Thoracic aorta (tissue), 2 donors: ENCODE measurements around the gene UVSSA. TPM values are rescaled to one million over a fixed set of nuclear protein-coding genes. Genes with fewer than 3 reads are reported as not detected.
"Not testable (repeated sequence)": the region's sequence is repeated elsewhere in the genome, so short reads cannot be mapped to it uniquely, and the experiment has no call there.

Source experiments
- ATAC-seq: fragments of 150-250 bp; one replicate; pipeline ENCODE4 v1.8.0; 2017; ENCODE audit warnings: low read depth; ENCODE audit not compliant: insufficient number of reproducible peaks, low FRiP score
- DNase-seq: peaks from one replicate; pipeline ENCODE4 v3.0.0-alpha.2; 2020; ENCODE audit warnings: low spot score
- H3K27ac ChIP-seq, 2 donors: fragments of 200-600 bp; sonication (generic); 1 replicate in 1 of 2; 2 replicates in 1 of 2; pipeline ENCODE4 v1.5.1; 2016; ENCODE audit warnings: mild to moderate bottlenecking in 2 of 2, moderate library complexity in 2 of 2
- H3K27me3 ChIP-seq: fragments of 200-600 bp; sonication (generic); replicated peaks from 2 replicates; pipeline ENCODE4 v1.6.0; 2016; ENCODE audit warnings: mild to moderate bottlenecking; ENCODE audit not compliant: insufficient read depth
- H3K36me3 ChIP-seq: fragments of 200-600 bp; sonication (generic); one replicate; pipeline ENCODE4 v1.5.1; 2016
- H3K4me1 ChIP-seq, 2 donors: fragments of 200-600 bp; sonication (generic); 1 replicate in 1 of 2; 2 replicates in 1 of 2; pipeline versions ENCODE4 v1.5.1 to v1.6.0; 2016; ENCODE audit warnings: low read depth in 2 of 2, mild to moderate bottlenecking in 1 of 2; ENCODE audit not compliant: control insufficient read depth in 1 of 2
- H3K4me3 ChIP-seq: fragments of 200-600 bp; sonication (generic); 2 replicates; pipeline ENCODE4 v1.5.1; 2016; ENCODE audit warnings: mild to moderate bottlenecking
- H3K9me3 ChIP-seq: fragments of 200-600 bp; sonication (generic); 2 replicates; pipeline ENCODE4 v1.5.1; 2016
- total RNA-seq, 2 donors: library from RNA; depleted of rRNA; stranded (reverse); fragments of >200 nt; gene quantifications; one replicate each; pipeline versions ENCODE4 v1.1.0 to v1.2.3, GENCODE V29; 2016
- TF ChIP-seq, protein P1 (sequence below): fragments of 200-600 bp; sonication (generic); IDR thresholded peaks from one replicate; pipeline ENCODE4 v1.5.1; 2019; ENCODE audit warnings: antibody characterized with exemption

UVSSA gene
- total RNA-seq, 2 donors from 2014 or later, result 23.3 to 29.0 TPM

DNA sequence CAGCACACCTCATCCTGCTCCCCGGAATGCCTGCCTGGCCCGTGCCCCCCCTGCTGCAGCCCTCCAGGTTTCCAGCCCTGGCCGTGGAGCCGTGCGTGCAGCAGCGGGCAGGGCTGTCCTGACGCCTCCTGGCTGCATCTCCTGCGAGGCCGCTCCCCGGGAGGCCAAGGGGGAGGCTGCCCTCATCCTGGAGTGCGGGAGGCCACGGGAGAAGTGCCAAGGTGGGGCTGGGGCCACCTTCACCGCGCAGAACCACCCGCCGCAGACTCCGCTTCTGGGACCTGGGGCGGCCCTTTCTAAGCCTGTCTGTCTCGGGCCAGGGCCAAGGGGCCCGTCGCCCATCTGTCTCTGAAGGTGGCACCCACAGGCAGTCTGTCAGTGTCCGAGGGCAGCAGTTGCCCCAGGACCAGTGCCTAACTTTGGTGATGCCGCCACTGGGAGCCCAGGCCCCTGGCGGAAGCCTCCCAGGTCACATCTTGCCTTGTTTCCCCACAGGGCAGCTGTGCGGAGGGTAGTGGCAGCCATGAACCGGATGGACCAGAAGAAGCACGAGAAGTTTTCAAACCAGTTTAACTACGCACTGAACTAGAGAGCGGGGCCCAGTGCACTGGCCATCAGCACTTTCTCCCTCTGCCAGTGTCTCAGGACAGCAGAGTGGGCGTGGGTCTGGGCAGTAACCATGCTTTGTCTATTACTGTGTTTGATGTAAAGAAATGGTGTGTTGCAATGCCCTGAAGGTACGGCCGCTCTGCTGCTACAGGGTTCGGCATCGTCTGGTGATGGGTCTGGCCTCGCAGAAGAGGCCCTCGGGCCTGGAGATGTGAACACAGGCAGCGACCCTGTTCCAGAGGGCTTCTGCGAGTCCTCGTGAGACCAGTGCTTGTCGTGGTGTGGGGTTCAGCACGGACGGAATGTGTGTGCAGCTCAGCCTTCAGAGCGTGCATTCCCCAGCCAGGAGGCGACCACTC lies 38.6 kb downstream of the UVSSA start:
- TF ChIP-seq, protein P1, sequence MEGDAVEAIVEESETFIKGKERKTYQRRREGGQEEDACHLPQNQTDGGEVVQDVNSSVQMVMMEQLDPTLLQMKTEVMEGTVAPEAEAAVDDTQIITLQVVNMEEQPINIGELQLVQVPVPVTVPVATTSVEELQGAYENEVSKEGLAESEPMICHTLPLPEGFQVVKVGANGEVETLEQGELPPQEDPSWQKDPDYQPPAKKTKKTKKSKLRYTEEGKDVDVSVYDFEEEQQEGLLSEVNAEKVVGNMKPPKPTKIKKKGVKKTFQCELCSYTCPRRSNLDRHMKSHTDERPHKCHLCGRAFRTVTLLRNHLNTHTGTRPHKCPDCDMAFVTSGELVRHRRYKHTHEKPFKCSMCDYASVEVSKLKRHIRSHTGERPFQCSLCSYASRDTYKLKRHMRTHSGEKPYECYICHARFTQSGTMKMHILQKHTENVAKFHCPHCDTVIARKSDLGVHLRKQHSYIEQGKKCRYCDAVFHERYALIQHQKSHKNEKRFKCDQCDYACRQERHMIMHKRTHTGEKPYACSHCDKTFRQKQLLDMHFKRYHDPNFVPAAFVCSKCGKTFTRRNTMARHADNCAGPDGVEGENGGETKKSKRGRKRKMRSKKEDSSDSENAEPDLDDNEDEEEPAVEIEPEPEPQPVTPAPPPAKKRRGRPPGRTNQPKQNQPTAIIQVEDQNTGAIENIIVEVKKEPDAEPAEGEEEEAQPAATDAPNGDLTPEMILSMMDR, result no peak
- Histone ChIP-seq H3K9me3 (peaks cover 8% of the 10 kb centered on the region), H3K36me3 (peaks cover 32% of the 10 kb centered on the region), H3K27me3 (no peaks in the 10 kb centered on the region), H3K4me3 (no peak overlapping the region), H3K4me1 (no peaks in the 10 kb centered on the region), H3K27ac (no peak overlapping the region)
- ATAC-seq (no peak), DNase-seq (no peak)

DNA sequence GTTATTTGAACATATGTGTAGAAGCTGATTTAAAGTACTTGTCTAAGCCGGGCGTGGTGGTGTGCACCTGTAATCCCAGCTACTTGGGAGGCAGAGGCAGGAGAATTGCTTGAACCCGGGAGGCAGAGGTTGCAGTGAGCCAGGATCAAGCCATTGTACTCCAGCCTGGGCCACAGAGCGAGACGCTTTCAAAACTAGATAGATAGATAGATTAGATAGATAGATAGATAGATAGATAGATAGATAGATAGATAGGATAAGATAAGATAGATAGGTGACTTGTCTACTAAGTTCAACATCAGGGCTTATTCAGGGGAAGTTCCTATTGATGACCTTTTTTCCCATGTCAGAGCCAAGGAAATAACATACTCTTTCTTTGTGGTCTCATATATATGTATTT lies 46.4 kb downstream of the UVSSA start:
- H3K4me1 ChIP-seq, H3K27ac ChIP-seq, DNase-seq, ATAC-seq, H3K27me3 ChIP-seq, H3K4me3 ChIP-seq: not testable (repeated sequence)
- peaks cover 10% of the 10 kb centered on the region for H3K9me3 ChIP-seq
- H3K36me3 ChIP-seq, result peaks cover 23% of the 10 kb centered on the region

DNA sequence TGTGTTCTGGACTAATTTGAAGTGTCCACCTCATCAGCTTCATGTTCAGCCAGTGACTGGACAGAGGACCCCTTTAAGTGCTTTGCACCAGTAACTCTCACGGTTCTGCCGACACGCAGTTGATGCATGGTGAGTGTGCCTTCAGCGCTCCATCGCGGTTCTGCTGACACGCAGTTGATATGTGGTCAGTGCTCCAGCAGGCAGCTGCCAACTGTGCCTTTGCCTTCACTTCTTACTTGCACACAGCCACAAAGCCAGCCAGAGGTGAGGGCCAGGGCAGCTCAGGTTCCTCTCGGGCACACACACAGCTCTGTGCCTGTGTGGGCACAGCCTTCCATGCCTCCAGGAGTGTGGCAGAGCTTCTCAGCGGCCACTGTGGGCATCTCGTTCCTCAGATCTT lies 46.9 kb downstream of the UVSSA start:
- H3K27me3 ChIP-seq, result no peaks in the 10 kb centered on the region
- H3K4me1 ChIP-seq, result no peaks in the 10 kb centered on the region
- H3K27ac ChIP-seq, result no peak overlapping the region
- TF ChIP-seq, protein P1, result no peak
- H3K4me3 ChIP-seq, result no peak overlapping the region
- DNase-seq (no peak), ATAC-seq (no peak)
- H3K36me3 ChIP-seq, result peaks cover 18% of the 10 kb centered on the region
- peaks cover 5% of the 10 kb centered on the region for H3K9me3 ChIP-seq

DNA sequence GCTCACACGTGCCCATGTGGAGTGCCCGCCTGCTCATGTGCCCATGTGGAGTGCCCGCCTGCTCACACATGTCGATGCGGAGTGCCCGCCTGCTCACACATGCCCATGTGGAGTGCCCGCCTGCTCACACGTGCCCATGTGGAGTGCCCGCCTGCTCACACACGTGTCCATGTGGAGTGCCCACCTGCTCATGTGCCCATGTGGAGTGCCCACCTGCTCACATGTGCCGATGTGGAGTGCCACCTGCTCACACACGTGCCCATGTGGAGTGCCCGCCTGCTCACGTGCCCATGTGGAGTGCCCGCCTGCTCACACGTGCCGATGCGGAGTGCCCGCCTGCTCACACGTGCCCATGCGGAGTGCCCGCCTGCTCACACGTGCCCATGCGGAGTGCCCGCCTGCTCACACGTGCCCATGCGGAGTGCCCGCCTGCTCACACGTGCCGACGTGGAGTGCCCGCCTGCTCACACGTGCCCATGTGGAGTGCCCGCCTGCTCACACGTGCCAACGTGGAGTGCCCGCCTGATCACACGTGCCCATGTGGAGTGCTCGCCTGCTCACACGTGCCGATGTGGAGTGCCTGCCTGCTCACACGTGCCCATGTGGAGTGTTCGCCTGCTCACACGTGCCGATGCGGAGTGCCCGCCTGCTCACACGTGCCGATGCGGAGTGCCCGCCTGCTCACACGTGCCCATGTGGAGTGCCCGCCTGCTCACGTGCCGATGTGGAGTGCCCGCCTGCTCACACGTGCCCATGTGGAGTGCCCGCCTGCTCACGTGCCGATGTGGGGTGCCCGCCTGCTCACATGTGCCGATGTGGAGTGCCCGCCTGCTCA lies 47.8 kb downstream of the UVSSA start:
- not testable (repeated sequence) for H3K4me1 ChIP-seq, H3K4me3 ChIP-seq, H3K27ac ChIP-seq, DNase-seq, ATAC-seq, H3K27me3 ChIP-seq, H3K9me3 ChIP-seq
- peaks cover 14% of the 10 kb centered on the region for H3K36me3 ChIP-seq

DNA sequence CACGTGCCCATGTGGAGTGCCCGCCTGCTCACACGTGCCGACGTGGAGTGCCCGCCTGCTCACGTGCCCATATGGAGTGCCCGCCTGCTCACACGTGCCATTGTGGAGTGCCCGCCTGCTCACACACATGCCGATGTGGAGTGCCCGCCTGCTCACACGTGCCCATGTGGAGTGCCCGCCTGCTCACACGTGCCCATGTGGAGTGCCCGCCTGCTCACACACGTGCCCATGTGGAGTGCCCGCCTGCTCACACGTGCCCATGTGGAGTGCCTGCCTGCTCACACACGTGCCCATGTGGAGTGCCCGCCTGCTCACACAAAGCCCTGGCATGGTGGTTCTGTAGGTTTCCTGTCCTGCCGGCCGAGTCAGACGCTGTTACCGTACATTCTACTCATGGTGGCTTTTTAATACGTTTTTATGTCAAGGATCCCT lies 48.4 kb downstream of the UVSSA start:
- H3K9me3 ChIP-seq, DNase-seq, H3K27ac ChIP-seq, ATAC-seq, H3K4me3 ChIP-seq, H3K27me3 ChIP-seq, H3K4me1 ChIP-seq: not testable (repeated sequence)
- peaks cover 14% of the 10 kb centered on the region for H3K36me3 ChIP-seq

DNA sequence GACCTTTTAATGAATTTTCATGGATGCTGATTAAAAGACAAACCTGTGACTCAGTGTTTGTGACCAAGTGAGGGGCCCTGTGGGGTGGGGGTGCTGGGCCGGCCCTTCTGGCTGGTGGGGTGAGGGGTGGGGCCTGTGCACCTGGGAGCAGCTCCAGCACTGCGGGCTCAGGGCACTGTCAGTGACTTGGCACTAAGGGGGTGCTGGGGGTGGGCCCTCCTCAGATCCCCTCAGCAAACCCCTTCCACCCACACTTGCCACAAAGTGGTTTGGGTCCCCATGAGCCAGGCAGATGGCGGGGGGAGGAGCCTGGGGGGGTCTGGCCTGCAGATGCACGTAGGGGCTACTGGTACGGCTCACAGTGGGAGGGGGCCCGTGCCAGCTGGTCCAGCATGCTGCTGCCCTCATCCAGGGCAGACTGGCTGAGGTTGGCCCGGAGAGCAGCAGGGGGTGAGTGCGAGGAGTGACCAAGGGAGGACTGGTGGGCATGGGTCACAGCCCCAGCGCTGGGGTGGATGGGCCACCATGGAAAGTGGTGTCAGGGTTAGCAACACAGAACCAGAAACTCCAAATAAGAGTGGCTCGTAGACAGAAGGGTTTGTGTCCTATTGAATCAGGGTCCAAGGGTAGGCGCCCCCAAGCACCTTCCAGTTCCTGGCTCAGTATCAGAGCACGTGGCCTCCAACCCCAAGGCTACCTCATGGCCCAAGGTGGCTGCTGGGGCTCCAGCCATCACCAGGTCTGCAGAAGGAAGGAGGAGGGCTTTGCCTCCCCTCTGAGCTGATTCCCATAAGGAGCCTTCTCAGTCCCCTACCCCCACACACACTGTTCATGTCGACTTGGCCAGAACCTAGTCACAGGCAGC lies 49.2 kb downstream of the UVSSA start:
- Histone ChIP-seq H3K4me3 (no peak overlapping the region), H3K27me3 (no peaks in the 10 kb centered on the region), H3K36me3 (peaks cover 14% of the 10 kb centered on the region), H3K4me1 (no peaks in the 10 kb centered on the region), H3K9me3 (peaks cover 4% of the 10 kb centered on the region), H3K27ac (no peak overlapping the region)
- DNase-seq (no peak), ATAC-seq (no peak)
- TF ChIP-seq, protein P1, result no peak
